HCT116 (cell line): Measurements from ENCODE around the gene RASSF5. TPM values are rescaled to one million over a fixed set of nuclear protein-coding genes. Genes with fewer than 3 reads are reported as not detected.

ENCODE experiments used
- ATAC-seq: fragments of 200-7000 bp; cut with Tn5 transposase; 2 replicates; pipeline ENCODE4 v1.9.1; 2020; ENCODE audit warnings: mild to moderate bottlenecking, moderate library complexity
- BruUV-seq: library from RNA; stranded (reverse); fragments of 400-500 nt; replicated peaks from 2 replicates; lab custom pipeline; 2021; lab: Mats Ljungman, UMichigan
- CTCF ChIA-PET: fragments of 300-600 bp; sonication (Branson Sonifier 250); formaldehyde crosslinking; loops from one replicate; lab custom pipeline; 2021; ENCODE audit warnings: antibody characterized with exemption; lab: Charles Lee
- POLR2A ChIA-PET: fragments of 300-600, 350-600 bp; sonication (Branson Sonifier 250); formaldehyde crosslinking; loops from one replicate; lab custom pipeline; 2021; ENCODE audit warnings: antibody characterized with exemption; lab: Charles Lee
- RAD21 ChIA-PET, 2 experiments: fragments of 300-600 bp; sonication (Branson Sonifier 250); formaldehyde crosslinking; loops; one replicate each; lab custom pipeline; 2023; ENCODE audit warnings: low total read pairs in 2 of 2; ENCODE audit not compliant: uncharacterized antibody in 2 of 2, unreplicated experiment in 2 of 2, low non-redundant PET in 1 of 2; lab: Charles Lee
- DNase-seq: peaks from one replicate; pipeline ENCODE4 v3.0.0-alpha.2; 2010; ENCODE audit warnings: low read depth, low spot score
- H2AFZ ChIP-seq: fragments of 200-600 bp; shearing (Covaris generic), sonication (generic); 2 replicates; pipeline ENCODE4 v1.6.1; 2017; ENCODE audit warnings: low read depth, mixed run types, mixed read lengths, antibody characterized with exemption, low read length; ENCODE audit not compliant: poor library complexity, severe bottlenecking
- H3K27ac ChIP-seq: 2 replicates; pipeline ENCODE4 v1.5.1; 2012; ENCODE audit warnings: low read depth, low read length
- H3K27me3 ChIP-seq: fragments of 200-600 bp; sonication (generic); 2 replicates; pipeline ENCODE4 v1.6.1; 2016; ENCODE audit warnings: mixed run types, low read length, mixed read lengths; ENCODE audit not compliant: insufficient read depth
- H3K36me3 ChIP-seq, 2 experiments: fragments of 200-500 bp in 1 of 2; fragments of 200-600 bp in 1 of 2; sonication (Bioruptor generic) in 1 of 2; sonication (generic) in 1 of 2; 2 replicates each; pipeline versions ENCODE4 v1.5.1 to v1.6.1; 2014 to 2016; ENCODE audit warnings: low read length in 2 of 2, inconsistent platforms in 1 of 2, mixed read lengths in 1 of 2, mixed run types in 1 of 2; ENCODE audit not compliant: insufficient read depth in 2 of 2, control insufficient read depth in 1 of 2
- H3K4me1 ChIP-seq, 2 experiments: fragments of 200-600 bp in 1 of 2; sonication (generic) in 1 of 2; 2 replicates each; pipeline versions ENCODE4 v1.5.1 to v1.6.1; 2012 to 2017; ENCODE audit warnings: low read length in 2 of 2, inconsistent platforms in 1 of 2, mild to moderate bottlenecking in 1 of 2, mixed read lengths in 1 of 2, mixed run types in 1 of 2, moderate library complexity in 1 of 2; ENCODE audit not compliant: insufficient read depth in 2 of 2, control insufficient read depth in 1 of 2
- H3K4me2 ChIP-seq: fragments of 200-600 bp; sonication (generic); 2 replicates; pipeline ENCODE4 v1.6.1; 2017; ENCODE audit warnings: mixed run types, low read length, mixed read lengths
- H3K4me3 ChIP-seq, 2 experiments: fragments of 200-600 bp in 1 of 2; sonication (generic) in 1 of 2; replicated peaks in 1 of 2; 2 replicates each; pipeline ENCODE4 v1.5.1; 2011 to 2016; ENCODE audit warnings: low read length in 2 of 2, control low read depth in 1 of 2, low read depth in 1 of 2, mild to moderate bottlenecking in 1 of 2, mixed read lengths in 1 of 2, mixed run types in 1 of 2
- H3K79me2 ChIP-seq: fragments of 200-600 bp; sonication (generic); 2 replicates; pipeline ENCODE4 v1.6.1; 2017; ENCODE audit warnings: mild to moderate bottlenecking, mixed run types, low read length, moderate library complexity, mixed read lengths; ENCODE audit not compliant: insufficient read depth
- H3K9ac ChIP-seq: fragments of 200-600 bp; sonication (generic); 2 replicates; pipeline ENCODE4 v1.6.1; 2016; ENCODE audit warnings: low read length, mixed read lengths
- H3K9me2 ChIP-seq: fragments of 200-600 bp; sonication (generic), shearing (Covaris generic); 2 replicates; pipeline ENCODE4 v1.6.1; 2017; ENCODE audit warnings: mixed run types, mild to moderate bottlenecking, moderate library complexity; ENCODE audit not compliant: insufficient read depth
- H3K9me3 ChIP-seq, 2 experiments: fragments of 200-500 bp in 1 of 2; fragments of 200-600 bp in 1 of 2; sonication (Bioruptor generic) in 1 of 2; sonication (generic) in 1 of 2; 2 replicates each; pipeline ENCODE4 v1.6.1; 2014 to 2017; ENCODE audit warnings: low read length in 2 of 2, mixed read lengths in 2 of 2, inconsistent platforms in 1 of 2, low read depth in 1 of 2, mild to moderate bottlenecking in 1 of 2, mixed run types in 1 of 2, moderate library complexity in 1 of 2; ENCODE audit not compliant: control insufficient read depth in 1 of 2, insufficient read depth in 1 of 2
- H4K20me1 ChIP-seq: fragments of 200-600 bp; sonication (generic), shearing (Covaris generic); 2 replicates; pipeline ENCODE4 v1.6.1; 2017; ENCODE audit warnings: mixed run types, mild to moderate bottlenecking, moderate library complexity; ENCODE audit not compliant: insufficient read depth
- CBX3 ChIP-seq: IDR thresholded peaks from 2 replicates; pipeline ENCODE4 v1.6.1; 2012; ENCODE audit warnings: low read depth
- ELF1 ChIP-seq: IDR thresholded peaks from 2 replicates; pipeline ENCODE4 v1.6.1; 2012; ENCODE audit warnings: low read depth, borderline replicate concordance
- EZH2 ChIP-seq: fragments of 200-600 bp; sonication (generic); IDR thresholded peaks from 2 replicates; pipeline ENCODE4 v1.6.1; 2017; ENCODE audit warnings: antibody characterized with exemption, mixed run types
- EZH2phosphoT487 ChIP-seq: fragments of 200-600 bp; IDR thresholded peaks from 2 replicates; pipeline ENCODE4 v1.6.1; 2018; ENCODE audit warnings: antibody characterized with exemption, borderline replicate concordance
- FOSL1 ChIP-seq: IDR thresholded peaks from 2 replicates; pipeline ENCODE4 v1.6.1; 2012; ENCODE audit warnings: low read depth
- JUND ChIP-seq: IDR thresholded peaks from 2 replicates; pipeline ENCODE4 v1.6.1; 2012
- POLR2A ChIP-seq: IDR thresholded peaks from 2 replicates; pipeline ENCODE4 v1.7.0; 2011; ENCODE audit warnings: borderline replicate concordance; ENCODE audit not compliant: insufficient read depth, insufficient read length; ENCODE audit errors: extremely low read depth
- POLR2AphosphoS5 ChIP-seq: IDR thresholded peaks from 2 replicates; pipeline ENCODE4 v1.6.1; 2011; ENCODE audit warnings: mild to moderate bottlenecking, low read depth, low read length, moderate library complexity
- SIN3A ChIP-seq: IDR thresholded peaks from 2 replicates; pipeline ENCODE4 v1.6.1; 2012; ENCODE audit warnings: low read depth
- SP1 ChIP-seq: IDR thresholded peaks from 2 replicates; pipeline ENCODE4 v1.6.1; 2012; ENCODE audit warnings: low read depth
- TCF7L2 ChIP-seq: IDR thresholded peaks from 2 replicates; pipeline ENCODE4 v1.7.0; 2011; ENCODE audit warnings: borderline replicate concordance, inconsistent platforms; ENCODE audit not compliant: insufficient read depth, insufficient read length; ENCODE audit errors: extremely low read depth
- ZBTB33 ChIP-seq: IDR thresholded peaks from 2 replicates; pipeline ENCODE4 v1.6.1; 2011; ENCODE audit warnings: mild to moderate bottlenecking, low read length, moderate library complexity; ENCODE audit not compliant: insufficient replicate concordance; ENCODE audit errors: extremely low read depth
- ZFX ChIP-seq: fragments of 450-650 bp; IDR thresholded peaks from 2 replicates; pipeline ENCODE4 v1.6.1; 2017
- intact Hi-C: fragments of 100-400 bp; cut with micrococcal nuclease; formaldehyde crosslinking; loops from 2 replicates; pipeline ENCODE4 v1.10.0; 2022
- total RNA-seq: library from RNA; stranded (reverse); gene quantifications from one replicate; pipeline ENCODE4 v1.2.1, GENCODE V29; 2021; ENCODE audit not compliant: unreplicated experiment

Gene RASSF5
- total RNA-seq, 1 experiment from 2014 or later: 5.4 TPM

GRCh38 chr1:206512058-206512850, 4.9 kb downstream of the RASSF5 start:
- intact Hi-C loops: no loop called here
- H2AFZ ChIP-seq: no peak overlapping the region
- H3K4me2 ChIP-seq: peak overlapping the region; percentile 82; the same call in 1 of the 2 replicates
- no peaks in the 10 kb centered on the region for H3K79me2 ChIP-seq
- peak overlapping the region; percentile 56 for H3K27ac ChIP-seq
- no TSS peak for BruUV-seq
- ChIA-PET POLR2A (no interaction called here), RAD21 (no interaction called here), CTCF (no interaction called here)
- H4K20me1 ChIP-seq: no peaks in the 10 kb centered on the region
- H3K9me2 ChIP-seq: no peaks in the 10 kb centered on the region
- H3K4me3 ChIP-seq: no peak overlapping the region
- H3K36me3 ChIP-seq: no peaks in the 10 kb centered on the region
- no peaks in the 10 kb centered on the region for H3K27me3 ChIP-seq
- DNase-seq: no peak
- H3K9me3 ChIP-seq: no peaks in the 10 kb centered on the region
- peak overlapping the region; percentile 58 for H3K9ac ChIP-seq
- TF ChIP-seq POLR2A: no peak
- no peak for TF ChIP-seq POLR2AphosphoS5
- TF ChIP-seq ELF1: no peak
- no peak for TF ChIP-seq CBX3
- TF ChIP-seq JUND: no peak
- TF ChIP-seq ZFX: no peak
- TF ChIP-seq EZH2: no peak
- TF ChIP-seq TCF7L2: no peak
- TF ChIP-seq SP1: no peak
- no peak for TF ChIP-seq ZBTB33
- TF ChIP-seq EZH2phosphoT487: no peak
- TF ChIP-seq SIN3A: no peak
- TF ChIP-seq FOSL1: no peak
- ATAC-seq: no peak
- peaks cover 24 to 75% of the 10 kb centered on the region in 2 experiments for H3K4me1 ChIP-seq
